Suprapubic skin (tissue), 4 donors: ENCODE data around the gene SHROOM1. TPM values are rescaled to one million over a fixed set of nuclear protein-coding genes. Genes with fewer than 3 reads are reported as not detected.

ENCODE experiments used
- DNase-seq, 2 donors: peaks; one replicate each; pipeline ENCODE4 v3.0.0-alpha.2; 2019; ENCODE audit warnings: low spot score in 2 of 2
- H3K27ac ChIP-seq: fragments of 200-600 bp; sonication (generic); one replicate; pipeline ENCODE4 v1.5.1; 2019
- H3K27me3 ChIP-seq: fragments of 200-600 bp; sonication (generic); one replicate; pipeline ENCODE4 v1.5.1; 2019
- H3K36me3 ChIP-seq: fragments of 200-600 bp; sonication (generic); one replicate; pipeline ENCODE4 v1.5.1; 2019
- H3K4me1 ChIP-seq: fragments of 200-600 bp; sonication (generic); one replicate; pipeline ENCODE4 v1.5.1; 2019
- H3K4me3 ChIP-seq: fragments of 200-600 bp; sonication (generic); one replicate; pipeline ENCODE4 v1.5.1; 2019; ENCODE audit warnings: mild to moderate bottlenecking
- H3K9me3 ChIP-seq: fragments of 200-600 bp; sonication (generic); one replicate; pipeline ENCODE4 v1.5.1; 2019
- EP300 ChIP-seq: sonication (generic); formaldehyde crosslinking; IDR thresholded peaks from one replicate; pipeline ENCODE4 v1.6.1; 2017; ENCODE audit warnings: antibody characterized with exemption
- POLR2A ChIP-seq, 2 donors: fragments of 450-650 bp; IDR thresholded peaks; one replicate each; pipeline ENCODE4 v1.6.1; 2017; ENCODE audit warnings: antibody characterized with exemption in 2 of 2, mild to moderate bottlenecking in 2 of 2, moderate library complexity in 2 of 2
- POLR2AphosphoS5 ChIP-seq, 3 donors: sonication (generic); formaldehyde crosslinking; IDR thresholded peaks; one replicate each; pipeline ENCODE4 v1.6.1; 2017; ENCODE audit warnings: antibody characterized with exemption in 3 of 3
- WGBS: methylation state at CpG from one replicate; pipeline ENCODE4 v1.1.5; 2018; 5-methylcytosine and 5-hydroxymethylcytosine counted together
- total RNA-seq, 4 donors: library from RNA; depleted of rRNA; stranded (reverse); fragments of >200 nt; gene quantifications; one replicate each; pipeline ENCODE4 v1.1.0, GENCODE V29; 2016
- TF ChIP-seq, protein P1 (sequence below), 2 donors: fragments of 200-600 bp in 1 of 2; fragments of 450-650 bp in 1 of 2; sonication (generic) in 1 of 2; IDR thresholded peaks; one replicate each; pipeline ENCODE4 v1.5.1; 2016 to 2019; ENCODE audit warnings: antibody characterized with exemption in 2 of 2, mild to moderate bottlenecking in 1 of 2, moderate library complexity in 1 of 2

Gene SHROOM1
- total RNA-seq, 4 donors from 2014 or later, result 0.76 to 2.8 (median 2.3) TPM

DNA sequence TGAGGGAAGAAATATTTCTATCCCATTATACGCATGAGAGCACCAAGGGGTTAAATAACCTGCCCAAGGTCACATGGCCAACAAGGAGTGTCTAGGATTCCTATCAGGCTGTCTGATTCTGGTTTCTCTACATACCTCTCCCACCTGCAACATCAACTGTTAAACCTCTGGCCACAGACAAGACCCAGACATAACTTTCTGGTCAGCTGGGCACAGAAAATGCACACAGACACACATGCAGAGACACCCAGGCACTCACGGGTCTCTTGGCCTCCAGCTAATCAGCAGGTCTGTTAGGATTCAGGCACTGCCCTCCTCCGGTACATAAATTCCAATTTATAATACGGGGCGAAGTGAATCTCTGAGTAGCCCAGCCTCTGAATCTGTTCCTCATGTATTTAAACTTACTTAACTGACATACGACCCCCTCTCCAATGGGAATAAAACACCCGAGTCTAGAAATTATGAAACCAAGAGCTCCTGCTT lies 54.9 kb downstream of the SHROOM1 start:
- whole genome bisulfite sequencing, result 37% methylated on average over 7 of the region's 7 CpGs
- H3K27me3 ChIP-seq, result no peaks in the 10 kb centered on the region
- DNase-seq, result no peak
- H3K27ac ChIP-seq, result peak overlapping the region; percentile 89
- peak overlapping the region; percentile 89 for H3K4me3 ChIP-seq
- no peaks in the 10 kb centered on the region for H3K36me3 ChIP-seq
- H3K9me3 ChIP-seq, result no peaks in the 10 kb centered on the region
- H3K4me1 ChIP-seq, result peaks cover 71% of the 10 kb centered on the region
- TF ChIP-seq EP300 (no peak), POLR2AphosphoS5 (IDR thresholded peaks at IDR 0.05) (no peak)

DNA sequence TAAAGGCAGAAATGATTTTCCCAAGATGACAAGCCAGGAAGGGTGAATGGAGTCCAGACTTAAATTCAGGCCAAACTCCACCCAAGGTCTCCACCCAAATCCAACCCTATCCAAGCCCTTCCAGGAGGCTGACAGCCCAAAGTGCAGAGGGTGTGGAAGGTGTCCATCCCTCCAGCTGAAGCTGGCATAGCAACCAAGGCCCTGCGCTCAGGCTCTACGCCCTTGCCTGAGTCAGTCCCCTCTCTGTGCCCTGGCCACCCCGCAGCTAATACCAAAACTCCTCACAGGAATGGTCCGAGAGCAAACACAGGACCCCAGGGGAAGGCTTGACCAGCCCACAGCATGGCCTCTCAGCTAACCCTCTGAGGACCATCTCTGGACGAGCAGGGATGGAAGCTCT lies 55.6 kb downstream of the SHROOM1 start:
- H3K4me3 ChIP-seq, result peak overlapping the region; percentile 89
- no peaks in the 10 kb centered on the region for H3K9me3 ChIP-seq
- TF ChIP-seq EP300, result no peak
- no peak for TF ChIP-seq POLR2A (IDR thresholded peaks at IDR 0.05)
- no peak for TF ChIP-seq POLR2AphosphoS5 (IDR thresholded peaks at IDR 0.05)
- TF ChIP-seq, protein P1, sequence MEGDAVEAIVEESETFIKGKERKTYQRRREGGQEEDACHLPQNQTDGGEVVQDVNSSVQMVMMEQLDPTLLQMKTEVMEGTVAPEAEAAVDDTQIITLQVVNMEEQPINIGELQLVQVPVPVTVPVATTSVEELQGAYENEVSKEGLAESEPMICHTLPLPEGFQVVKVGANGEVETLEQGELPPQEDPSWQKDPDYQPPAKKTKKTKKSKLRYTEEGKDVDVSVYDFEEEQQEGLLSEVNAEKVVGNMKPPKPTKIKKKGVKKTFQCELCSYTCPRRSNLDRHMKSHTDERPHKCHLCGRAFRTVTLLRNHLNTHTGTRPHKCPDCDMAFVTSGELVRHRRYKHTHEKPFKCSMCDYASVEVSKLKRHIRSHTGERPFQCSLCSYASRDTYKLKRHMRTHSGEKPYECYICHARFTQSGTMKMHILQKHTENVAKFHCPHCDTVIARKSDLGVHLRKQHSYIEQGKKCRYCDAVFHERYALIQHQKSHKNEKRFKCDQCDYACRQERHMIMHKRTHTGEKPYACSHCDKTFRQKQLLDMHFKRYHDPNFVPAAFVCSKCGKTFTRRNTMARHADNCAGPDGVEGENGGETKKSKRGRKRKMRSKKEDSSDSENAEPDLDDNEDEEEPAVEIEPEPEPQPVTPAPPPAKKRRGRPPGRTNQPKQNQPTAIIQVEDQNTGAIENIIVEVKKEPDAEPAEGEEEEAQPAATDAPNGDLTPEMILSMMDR (IDR thresholded peaks at IDR 0.05), result no peak
- no peaks in the 10 kb centered on the region for H3K27me3 ChIP-seq
- DNase-seq, result no peak
- 25% methylated on average over 3 of the region's 5 CpGs for WGBS
- H3K36me3 ChIP-seq, result no peaks in the 10 kb centered on the region
- H3K27ac ChIP-seq, result peak overlapping the region; percentile 89
- H3K4me1 ChIP-seq, result peaks cover 74% of the 10 kb centered on the region

DNA sequence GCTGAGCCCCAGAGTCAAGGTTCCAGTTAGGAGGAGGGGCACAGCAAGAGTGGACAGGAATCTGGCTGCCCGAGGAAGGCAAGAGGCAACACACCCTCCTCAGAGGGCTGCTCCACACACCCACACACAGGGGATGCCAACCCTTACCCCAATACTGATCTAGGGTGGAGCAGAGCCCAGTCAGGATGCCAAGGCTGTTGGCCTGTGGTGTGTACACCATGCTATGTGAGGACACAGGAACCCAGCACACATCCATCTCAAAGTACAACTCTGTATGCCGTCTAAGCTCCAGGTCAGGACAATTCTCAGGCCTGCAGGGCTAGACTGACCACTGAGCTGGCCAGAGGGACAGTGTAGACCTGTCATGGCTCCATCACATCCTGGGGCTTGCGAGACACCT lies 56.0 kb downstream of the SHROOM1 start:
- 47% methylated on average over 3 of the region's 3 CpGs for WGBS
- H3K4me3 ChIP-seq, result peak overlapping the region; percentile 89
- peak overlapping the region; percentile 24 for H3K27ac ChIP-seq
- DNase-seq, result no peak
- no peaks in the 10 kb centered on the region for H3K9me3 ChIP-seq
- peaks cover 77% of the 10 kb centered on the region for H3K4me1 ChIP-seq
- no peaks in the 10 kb centered on the region for H3K36me3 ChIP-seq
- TF ChIP-seq POLR2AphosphoS5 (IDR thresholded peaks at IDR 0.05) (no peak), POLR2A (IDR thresholded peaks at IDR 0.05) (no peak), EP300 (no peak)
- TF ChIP-seq, protein P1 (IDR thresholded peaks at IDR 0.05), result no peak
- no peaks in the 10 kb centered on the region for H3K27me3 ChIP-seq

DNA sequence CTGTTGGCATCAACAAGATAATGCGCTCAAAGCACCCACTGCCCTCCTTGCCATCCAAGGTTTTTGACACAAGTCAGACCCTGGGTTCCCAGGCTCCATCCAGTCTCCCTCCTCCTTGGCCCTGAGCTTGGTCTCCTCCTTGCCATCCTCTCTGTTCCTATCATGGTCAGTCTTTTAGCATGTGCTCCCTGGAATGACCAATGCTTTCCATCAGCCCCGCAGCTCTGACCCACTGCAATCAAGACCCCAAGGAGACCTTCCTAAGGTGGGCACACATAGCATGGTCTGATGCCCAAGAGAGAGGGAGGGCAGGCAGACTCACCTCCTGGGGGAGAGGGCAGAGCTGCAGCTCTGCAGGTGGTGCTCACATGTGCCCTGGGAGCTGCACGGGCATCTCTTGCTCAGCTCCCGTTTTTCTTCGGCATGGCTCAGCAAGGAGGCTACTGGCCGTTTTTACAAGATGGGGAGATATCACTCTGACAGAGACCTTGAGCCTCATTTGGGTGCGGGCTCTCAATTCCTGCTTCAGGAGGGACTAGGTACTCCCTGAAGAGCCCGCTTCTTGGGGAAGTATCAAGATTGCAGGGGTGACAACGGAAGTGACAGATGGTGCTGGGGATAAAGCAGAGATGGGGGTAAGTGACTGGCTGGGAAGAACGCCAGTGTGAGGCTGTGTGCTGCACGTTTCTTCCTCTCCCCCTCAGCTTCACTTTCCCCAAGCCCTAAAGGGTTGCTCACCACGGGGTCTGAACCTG lies 56.7 kb downstream of the SHROOM1 start:
- Histone ChIP-seq H3K9me3 (no peaks in the 10 kb centered on the region), H3K27me3 (no peaks in the 10 kb centered on the region), H3K4me3 (no peak overlapping the region), H3K4me1 (peaks cover 83% of the 10 kb centered on the region), H3K27ac (peak overlapping the region; percentile 24), H3K36me3 (no peaks in the 10 kb centered on the region)
- 56% methylated on average over 11 of the region's 12 CpGs for WGBS
- DNase-seq, result no peak
- TF ChIP-seq EP300 (no peak), POLR2AphosphoS5 (IDR thresholded peaks at IDR 0.05) (no peak), POLR2A (IDR thresholded peaks at IDR 0.05) (no peak)
- TF ChIP-seq, protein P1 (IDR thresholded peaks at IDR 0.05), result no peak

DNA sequence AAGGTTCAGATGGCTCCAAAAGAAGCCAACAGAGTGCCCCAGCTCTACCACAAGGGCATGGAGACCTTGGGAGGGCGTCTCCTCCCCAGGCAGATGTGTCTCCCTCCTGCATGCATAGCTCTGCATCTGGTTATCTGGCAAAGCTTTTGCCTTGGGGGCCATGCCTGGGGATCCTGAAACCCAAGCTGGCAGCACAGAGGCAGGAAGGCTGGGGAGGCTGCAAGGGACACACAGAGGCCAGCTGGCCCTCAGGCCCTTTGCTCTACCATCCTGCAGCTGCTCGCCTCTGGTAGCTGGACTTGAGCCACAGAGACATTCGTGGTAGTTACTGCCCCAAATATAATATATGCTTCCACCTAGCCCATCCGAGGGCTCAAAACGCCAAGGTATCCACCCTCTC lies 57.3 kb downstream of the SHROOM1 start:
- TF ChIP-seq POLR2AphosphoS5 (IDR thresholded peaks at IDR 0.05) (no peak), EP300 (no peak), POLR2A (IDR thresholded peaks at IDR 0.05) (no peak)
- TF ChIP-seq, protein P1 (IDR thresholded peaks at IDR 0.05), result no peak
- peaks cover 86% of the 10 kb centered on the region for H3K4me1 ChIP-seq

More for the DNA sequence above, 57.3 kb downstream of the SHROOM1 start:
- Histone ChIP-seq H3K27ac (peak overlapping the region; percentile 72), H3K27me3 (no peaks in the 10 kb centered on the region), H3K9me3 (no peaks in the 10 kb centered on the region), H3K4me3 (no peak overlapping the region), H3K36me3 (no peaks in the 10 kb centered on the region)
- DNase-seq, result no peak
- 65% methylated on average over 5 of the region's 5 CpGs for WGBS
